Spleen (tissue), 7 donors: Measurements from ENCODE around the gene SLC4A4.

Source experiments
- POLR2A ChIP-seq, 3 donors: fragments of 450-650 bp; IDR thresholded peaks; one replicate each; pipeline ENCODE4 v1.5.1; 2017; ENCODE audit warnings: antibody characterized with exemption in 3 of 3, mild to moderate bottlenecking in 1 of 3
- POLR2AphosphoS5 ChIP-seq, 3 donors: sonication (generic); formaldehyde crosslinking; IDR thresholded peaks; one replicate each; pipeline ENCODE4 v1.5.1; 2017; ENCODE audit warnings: antibody characterized with exemption in 3 of 3
- TF ChIP-seq, protein P1 (sequence below), 11 experiments: fragments of 200-600 bp in 7 of 11; fragments of 450-650 bp in 4 of 11; sonication (generic) in 4 of 11; IDR thresholded peaks in 8 of 11; conservative IDR thresholded peaks in 3 of 11; 1 replicate in 7 of 11; 2 replicates in 4 of 11; pipeline versions ENCODE4 v1.4.0 to v1.8.0; 2016 to 2021; ENCODE audit warnings: antibody characterized with exemption in 11 of 11, inconsistent platforms in 4 of 11, mild to moderate bottlenecking in 1 of 11
- donor health status: DM: no; HTN: no; CAD: no; lungs with moderate emphysema.
- donor health status: DM: no; HTN: no; CAD: no.
- donor health status: DM: no; HTN: no; CAD: no.

DNA sequence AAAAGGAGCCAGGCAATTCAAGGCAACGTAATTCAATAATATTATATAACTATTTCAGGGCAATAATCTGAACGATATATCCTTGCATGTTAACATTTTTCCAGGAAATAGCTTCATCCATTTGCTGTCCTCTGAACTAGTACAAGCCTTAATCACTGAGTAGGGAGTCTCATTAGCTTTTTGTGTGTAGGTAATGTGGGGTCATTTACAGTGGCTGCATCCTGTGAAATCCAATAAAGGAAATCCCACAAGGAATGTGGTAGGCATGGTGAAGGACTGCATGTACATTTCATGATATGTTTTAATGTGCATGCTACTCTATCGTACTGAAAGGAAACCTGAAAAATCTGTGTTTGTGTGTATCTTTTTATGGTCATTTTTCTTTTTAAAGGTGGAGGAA, 103.5 kb downstream of the SLC4A4 start:
- TF ChIP-seq, protein P1, sequence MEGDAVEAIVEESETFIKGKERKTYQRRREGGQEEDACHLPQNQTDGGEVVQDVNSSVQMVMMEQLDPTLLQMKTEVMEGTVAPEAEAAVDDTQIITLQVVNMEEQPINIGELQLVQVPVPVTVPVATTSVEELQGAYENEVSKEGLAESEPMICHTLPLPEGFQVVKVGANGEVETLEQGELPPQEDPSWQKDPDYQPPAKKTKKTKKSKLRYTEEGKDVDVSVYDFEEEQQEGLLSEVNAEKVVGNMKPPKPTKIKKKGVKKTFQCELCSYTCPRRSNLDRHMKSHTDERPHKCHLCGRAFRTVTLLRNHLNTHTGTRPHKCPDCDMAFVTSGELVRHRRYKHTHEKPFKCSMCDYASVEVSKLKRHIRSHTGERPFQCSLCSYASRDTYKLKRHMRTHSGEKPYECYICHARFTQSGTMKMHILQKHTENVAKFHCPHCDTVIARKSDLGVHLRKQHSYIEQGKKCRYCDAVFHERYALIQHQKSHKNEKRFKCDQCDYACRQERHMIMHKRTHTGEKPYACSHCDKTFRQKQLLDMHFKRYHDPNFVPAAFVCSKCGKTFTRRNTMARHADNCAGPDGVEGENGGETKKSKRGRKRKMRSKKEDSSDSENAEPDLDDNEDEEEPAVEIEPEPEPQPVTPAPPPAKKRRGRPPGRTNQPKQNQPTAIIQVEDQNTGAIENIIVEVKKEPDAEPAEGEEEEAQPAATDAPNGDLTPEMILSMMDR (IDR thresholded peaks at IDR 0.05 in 8 of 11, conservative IDR thresholded peaks at IDR 0.05 in 3 of 11) = no peak
- TF ChIP-seq POLR2A (IDR thresholded peaks at IDR 0.05) (no peak), POLR2AphosphoS5 (IDR thresholded peaks at IDR 0.05) (no peak)
